Measurements from ENCODE around the gene EEF2K. TPM values are rescaled to one million over a fixed set of nuclear protein-coding genes. Genes with fewer than 3 reads are reported as not detected.

EEF2K gene
- total and polyA plus RNA-seq, 7 donors = 3.6 to 54.8 (median 37.2) TPM

GRCh38 chr16:22306788-22307187, 100.7 kb downstream of the EEF2K start:
- Histone ChIP-seq H3K4me1 (no peaks in the 10 kb centered on the region), H3K27me3 (no peaks in the 10 kb centered on the region), H3K36me3 (peaks cover 15 to 98% (median 44%) of the 10 kb centered on the region in 4 donors), H3K27ac (no peak overlapping the region), H3K4me3 (no peak overlapping the region), H3K9me3 (no peaks in the 10 kb centered on the region)
- WGBS, 2 donors = 93 to 94% methylated on average over 9 of the region's 9 CpGs
- intact Hi-C loops (cut with DNase I) = no loop called here
- DNase-seq = no peak
- no peak for TF ChIP-seq EP300 (IDR thresholded peaks at IDR 0.05)
- TF ChIP-seq, protein P1, sequence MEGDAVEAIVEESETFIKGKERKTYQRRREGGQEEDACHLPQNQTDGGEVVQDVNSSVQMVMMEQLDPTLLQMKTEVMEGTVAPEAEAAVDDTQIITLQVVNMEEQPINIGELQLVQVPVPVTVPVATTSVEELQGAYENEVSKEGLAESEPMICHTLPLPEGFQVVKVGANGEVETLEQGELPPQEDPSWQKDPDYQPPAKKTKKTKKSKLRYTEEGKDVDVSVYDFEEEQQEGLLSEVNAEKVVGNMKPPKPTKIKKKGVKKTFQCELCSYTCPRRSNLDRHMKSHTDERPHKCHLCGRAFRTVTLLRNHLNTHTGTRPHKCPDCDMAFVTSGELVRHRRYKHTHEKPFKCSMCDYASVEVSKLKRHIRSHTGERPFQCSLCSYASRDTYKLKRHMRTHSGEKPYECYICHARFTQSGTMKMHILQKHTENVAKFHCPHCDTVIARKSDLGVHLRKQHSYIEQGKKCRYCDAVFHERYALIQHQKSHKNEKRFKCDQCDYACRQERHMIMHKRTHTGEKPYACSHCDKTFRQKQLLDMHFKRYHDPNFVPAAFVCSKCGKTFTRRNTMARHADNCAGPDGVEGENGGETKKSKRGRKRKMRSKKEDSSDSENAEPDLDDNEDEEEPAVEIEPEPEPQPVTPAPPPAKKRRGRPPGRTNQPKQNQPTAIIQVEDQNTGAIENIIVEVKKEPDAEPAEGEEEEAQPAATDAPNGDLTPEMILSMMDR (IDR thresholded peaks at IDR 0.05) = no peak
- no peak for TF ChIP-seq POLR2AphosphoS5 (IDR thresholded peaks at IDR 0.05)
- no peak for TF ChIP-seq POLR2A (IDR thresholded peaks at IDR 0.05)

- Histone ChIP-seq H3K4me1 (no peaks in the 10 kb centered on the region), H3K27ac (no peak overlapping the region), H3K27me3 (no peaks in the 10 kb centered on the region), H3K4me3 (no peak overlapping the region), H3K9me3 (no peaks in the 10 kb centered on the region), H3K36me3 (peaks cover 18 to 98% (median 51%) of the 10 kb centered on the region in 4 donors)
- intact Hi-C loops (cut with DNase I) = no loop called here
- peak; percentile 58 for DNase-seq
- 96% methylated on average over 10 of the region's 10 CpGs for WGBS, 2 donors
- no peak for TF ChIP-seq POLR2A (IDR thresholded peaks at IDR 0.05)
- no peak for TF ChIP-seq EP300 (IDR thresholded peaks at IDR 0.05)
- TF ChIP-seq POLR2AphosphoS5 (IDR thresholded peaks at IDR 0.05) = no peak
- TF ChIP-seq, protein P1 (IDR thresholded peaks at IDR 0.05) = no peak
These were observed 101.8 kb downstream of the EEF2K start for GRCh38 chr16:22307838-22308237.

- H3K9me3 ChIP-seq = no peaks in the 10 kb centered on the region
- TF ChIP-seq EP300 (IDR thresholded peaks at IDR 0.05) = no peak
- TF ChIP-seq, protein P1 (IDR thresholded peaks at IDR 0.05) = no peak
- no peak for TF ChIP-seq POLR2AphosphoS5 (IDR thresholded peaks at IDR 0.05)
- no peak for TF ChIP-seq POLR2A (IDR thresholded peaks at IDR 0.05)
- no peaks in the 10 kb centered on the region for H3K27me3 ChIP-seq
- intact Hi-C loops (cut with DNase I) = no loop called here
- H3K27ac ChIP-seq = no peak overlapping the region
- 95 to 97% methylated on average over 24 of the region's 24 CpGs for WGBS, 2 donors
- peaks cover 18 to 100% (median 60%) of the 10 kb centered on the region in 4 donors for H3K36me3 ChIP-seq
- no peaks in the 10 kb centered on the region for H3K4me1 ChIP-seq
- no peak for DNase-seq
- no peak overlapping the region for H3K4me3 ChIP-seq
These were observed 102.9 kb downstream of the EEF2K start for GRCh38 chr16:22308824-22309520.

DNA sequence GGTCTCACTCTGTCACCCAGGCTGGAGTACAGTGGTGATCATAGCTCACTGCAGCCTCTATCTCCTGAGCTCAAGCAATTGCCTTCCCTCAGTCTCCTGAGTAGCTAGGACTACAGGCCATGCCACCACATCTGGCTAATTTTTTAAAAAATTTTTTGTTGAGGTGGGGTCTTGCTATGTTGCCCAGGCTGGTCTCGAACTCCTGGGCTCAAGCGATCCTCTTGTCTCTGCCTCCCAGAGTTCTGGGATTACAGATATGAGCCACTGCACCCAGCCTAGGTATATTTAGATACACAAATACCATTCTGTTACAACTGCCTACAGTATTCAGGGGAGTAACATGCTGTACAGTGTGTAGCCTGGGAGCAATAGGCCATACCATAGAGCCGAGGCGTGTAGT, 105.4 kb downstream of the EEF2K start:
- Histone ChIP-seq H3K4me3 (no peak overlapping the region), H3K4me1 (no peaks in the 10 kb centered on the region), H3K27ac (no peak overlapping the region), H3K27me3 (no peaks in the 10 kb centered on the region), H3K9me3 (no peaks in the 10 kb centered on the region), H3K36me3 (peaks cover 18 to 100% (median 63%) of the 10 kb centered on the region in 4 donors)
- TF ChIP-seq, protein P1 (IDR thresholded peaks at IDR 0.05) = no peak
- TF ChIP-seq EP300 (IDR thresholded peaks at IDR 0.05) (no peak), POLR2AphosphoS5 (IDR thresholded peaks at IDR 0.05) (no peak), POLR2A (IDR thresholded peaks at IDR 0.05) (no peak)
- DNase-seq = no peak
- intact Hi-C loops (cut with DNase I) = no loop called here
- WGBS, 2 donors = 93 to 95% methylated on average over 4 of the region's 4 CpGs

Measured in sigmoid colon (tissue), 7 donors.